Panc1 (cell line): ENCODE data around the gene SART1.

Source experiments
- POLR2AphosphoS5 ChIP-seq: IDR thresholded peaks from 2 replicates; pipeline ENCODE4 v1.6.1; 2012; ENCODE audit warnings: mild to moderate bottlenecking, low read depth, low read length, moderate library complexity
- REST ChIP-seq, 2 experiments: IDR thresholded peaks; 2 replicates each; pipeline ENCODE4 v1.6.1; 2011 to 2012; ENCODE audit warnings: low read depth in 2 of 2, control low read depth in 1 of 2, low read length in 1 of 2, mild to moderate bottlenecking in 1 of 2, moderate library complexity in 1 of 2; ENCODE audit not compliant: insufficient read depth in 1 of 2

DNA sequence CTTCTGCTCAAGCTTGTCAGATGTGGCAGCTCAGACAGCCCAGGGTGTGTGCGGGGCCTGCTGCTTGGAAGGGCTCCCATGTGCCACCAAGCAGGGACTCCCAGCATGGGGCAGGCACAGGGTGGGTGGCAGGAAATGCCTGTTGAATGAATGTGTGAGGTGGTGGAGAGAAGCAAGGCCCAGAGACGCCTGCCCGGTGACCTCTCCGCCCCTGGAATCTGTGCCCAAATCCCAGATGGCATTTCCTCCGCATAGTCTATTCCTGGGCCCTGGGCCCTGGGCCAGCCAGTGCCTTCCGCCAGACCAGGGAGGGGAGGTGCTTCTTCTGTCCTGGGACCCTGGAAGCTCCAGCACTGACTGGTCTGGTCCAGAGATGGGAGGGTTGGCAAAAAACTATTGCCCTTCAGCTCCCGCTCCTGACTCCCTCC lies 53.9 kb downstream of the SART1 start:
- TF ChIP-seq REST (IDR thresholded peaks at IDR 0.05; ENCODE audit: insufficient read depth in 1 of 2, low read depth in 2 of 2, low read length in 1 of 2) (no peak), POLR2AphosphoS5 (no peak)
